ENCODE data around the gene F2RL2.

F2RL2 gene

GRCh38 chr5:76622973-76623596 lies at the start of gene F2RL2:
Gene F2RL2 (minus strand): TSS chr5:76623403. CDS start chr5:76623230, 173 bp downstream.
- H3K36me3 ChIP-seq (ENCODE audit: control insufficient read depth, insufficient read depth, low read length), result peaks cover 2% of the 10 kb centered on the region
- H3K27me3 ChIP-seq (ENCODE audit: control insufficient read depth, insufficient read depth, low read length), result no peaks in the 10 kb centered on the region
- H3K9ac ChIP-seq (ENCODE audit: low read length), result no peak within 1 kb of the TSS
- H3K4me3 ChIP-seq (ENCODE audit: low read length), result peak within 1 kb of the TSS; percentile 15
- peak within 1 kb of the TSS; percentile 52 for H3K27ac ChIP-seq (ENCODE audit: low read depth, low read length)
- no peaks in the 10 kb centered on the region for H3K4me1 ChIP-seq (ENCODE audit: control insufficient read depth, insufficient read depth, low read length)

GRCh38 chr5:76672242-76672641 lies 49.0 kb upstream of the F2RL2 start:
- no peak overlapping the region for H3K27ac ChIP-seq (ENCODE audit: low read depth, low read length)
- no peaks in the 10 kb centered on the region for H3K27me3 ChIP-seq (ENCODE audit: control insufficient read depth, insufficient read depth, low read length)
- H3K36me3 ChIP-seq (ENCODE audit: control insufficient read depth, insufficient read depth, low read length), result peaks cover 2% of the 10 kb centered on the region
- no peaks in the 10 kb centered on the region for H3K4me1 ChIP-seq (ENCODE audit: control insufficient read depth, insufficient read depth, low read length)
- H3K9ac ChIP-seq (ENCODE audit: low read length), result no peak overlapping the region
- H3K4me3 ChIP-seq (ENCODE audit: low read length), result no peak overlapping the region

- H3K36me3 ChIP-seq (ENCODE audit: control insufficient read depth, insufficient read depth, low read length), result peaks cover 2% of the 10 kb centered on the region
- H3K4me3 ChIP-seq (ENCODE audit: low read length), result no peak overlapping the region
- H3K27me3 ChIP-seq (ENCODE audit: control insufficient read depth, insufficient read depth, low read length), result no peaks in the 10 kb centered on the region
- no peak overlapping the region for H3K9ac ChIP-seq (ENCODE audit: low read length)
- no peaks in the 10 kb centered on the region for H3K4me1 ChIP-seq (ENCODE audit: control insufficient read depth, insufficient read depth, low read length)
- no peak overlapping the region for H3K27ac ChIP-seq (ENCODE audit: low read depth, low read length)
These were observed 47.3 kb upstream of the F2RL2 start for GRCh38 chr5:76670508-76670907.

GRCh38 chr5:76669245-76669644 lies 46.0 kb upstream of the F2RL2 start:
- no peaks in the 10 kb centered on the region for H3K27me3 ChIP-seq (ENCODE audit: control insufficient read depth, insufficient read depth, low read length)
- H3K36me3 ChIP-seq (ENCODE audit: control insufficient read depth, insufficient read depth, low read length), result peaks cover 2% of the 10 kb centered on the region
- no peak overlapping the region for H3K4me3 ChIP-seq (ENCODE audit: low read length)
- no peaks in the 10 kb centered on the region for H3K4me1 ChIP-seq (ENCODE audit: control insufficient read depth, insufficient read depth, low read length)
- no peak overlapping the region for H3K27ac ChIP-seq (ENCODE audit: low read depth, low read length)
- H3K9ac ChIP-seq (ENCODE audit: low read length), result no peak overlapping the region

- Histone ChIP-seq H3K27ac (ENCODE audit: low read depth, low read length) (no peak overlapping the region), H3K4me1 (ENCODE audit: control insufficient read depth, insufficient read depth, low read length) (no peaks in the 10 kb centered on the region), H3K4me3 (ENCODE audit: low read length) (no peak overlapping the region), H3K27me3 (ENCODE audit: control insufficient read depth, insufficient read depth, low read length) (no peaks in the 10 kb centered on the region), H3K9ac (ENCODE audit: low read length) (no peak overlapping the region), H3K36me3 (ENCODE audit: control insufficient read depth, insufficient read depth, low read length) (peaks cover 2% of the 10 kb centered on the region)
These were observed 44.3 kb upstream of the F2RL2 start for GRCh38 chr5:76667495-76667894.

- Histone ChIP-seq H3K36me3 (ENCODE audit: control insufficient read depth, insufficient read depth, low read length) (no peaks in the 10 kb centered on the region), H3K9ac (ENCODE audit: low read length) (no peak overlapping the region), H3K27ac (ENCODE audit: low read depth, low read length) (no peak overlapping the region), H3K4me1 (ENCODE audit: control insufficient read depth, insufficient read depth, low read length) (no peaks in the 10 kb centered on the region), H3K4me3 (ENCODE audit: low read length) (no peak overlapping the region), H3K27me3 (ENCODE audit: control insufficient read depth, insufficient read depth, low read length) (no peaks in the 10 kb centered on the region)
These were observed 40.9 kb upstream of the F2RL2 start for GRCh38 chr5:76664079-76664478.

GRCh38 chr5:76663573-76663972 lies 40.4 kb upstream of the F2RL2 start:
- H3K4me1 ChIP-seq (ENCODE audit: control insufficient read depth, insufficient read depth, low read length), result no peaks in the 10 kb centered on the region
- no peak overlapping the region for H3K27ac ChIP-seq (ENCODE audit: low read depth, low read length)
- no peaks in the 10 kb centered on the region for H3K36me3 ChIP-seq (ENCODE audit: control insufficient read depth, insufficient read depth, low read length)
- H3K9ac ChIP-seq (ENCODE audit: low read length), result no peak overlapping the region
- H3K27me3 ChIP-seq (ENCODE audit: control insufficient read depth, insufficient read depth, low read length), result no peaks in the 10 kb centered on the region
- H3K4me3 ChIP-seq (ENCODE audit: low read length), result no peak overlapping the region

- Histone ChIP-seq H3K4me1 (ENCODE audit: control insufficient read depth, insufficient read depth, low read length) (no peaks in the 10 kb centered on the region), H3K27me3 (ENCODE audit: control insufficient read depth, insufficient read depth, low read length) (no peaks in the 10 kb centered on the region), H3K4me3 (ENCODE audit: low read length) (no peak overlapping the region), H3K9ac (ENCODE audit: low read length) (no peak overlapping the region), H3K27ac (ENCODE audit: low read depth, low read length) (no peak overlapping the region), H3K36me3 (ENCODE audit: control insufficient read depth, insufficient read depth, low read length) (no peaks in the 10 kb centered on the region)
These were observed 39.3 kb upstream of the F2RL2 start for GRCh38 chr5:76662521-76662920.

- H3K36me3 ChIP-seq (ENCODE audit: control insufficient read depth, insufficient read depth, low read length), result no peaks in the 10 kb centered on the region
- no peak overlapping the region for H3K27ac ChIP-seq (ENCODE audit: low read depth, low read length)
- no peaks in the 10 kb centered on the region for H3K27me3 ChIP-seq (ENCODE audit: control insufficient read depth, insufficient read depth, low read length)
- H3K9ac ChIP-seq (ENCODE audit: low read length), result no peak overlapping the region
- no peaks in the 10 kb centered on the region for H3K4me1 ChIP-seq (ENCODE audit: control insufficient read depth, insufficient read depth, low read length)
- no peak overlapping the region for H3K4me3 ChIP-seq (ENCODE audit: low read length)
These were observed 37.2 kb upstream of the F2RL2 start for GRCh38 chr5:76660360-76660759.

- Histone ChIP-seq H3K36me3 (ENCODE audit: control insufficient read depth, insufficient read depth, low read length) (no peaks in the 10 kb centered on the region), H3K4me3 (ENCODE audit: low read length) (no peak overlapping the region), H3K4me1 (ENCODE audit: control insufficient read depth, insufficient read depth, low read length) (no peaks in the 10 kb centered on the region), H3K27me3 (ENCODE audit: control insufficient read depth, insufficient read depth, low read length) (no peaks in the 10 kb centered on the region), H3K9ac (ENCODE audit: low read length) (no peak overlapping the region), H3K27ac (ENCODE audit: low read depth, low read length) (no peak overlapping the region)
These were observed 34.6 kb upstream of the F2RL2 start for GRCh38 chr5:76657683-76658311.

- Histone ChIP-seq H3K9ac (ENCODE audit: low read length) (no peak overlapping the region), H3K36me3 (ENCODE audit: control insufficient read depth, insufficient read depth, low read length) (no peaks in the 10 kb centered on the region), H3K4me1 (ENCODE audit: control insufficient read depth, insufficient read depth, low read length) (no peaks in the 10 kb centered on the region), H3K4me3 (ENCODE audit: low read length) (no peak overlapping the region), H3K27me3 (ENCODE audit: control insufficient read depth, insufficient read depth, low read length) (no peaks in the 10 kb centered on the region), H3K27ac (ENCODE audit: low read depth, low read length) (no peak overlapping the region)
These were observed 33.9 kb upstream of the F2RL2 start for GRCh38 chr5:76657091-76657490.

- no peaks in the 10 kb centered on the region for H3K27me3 ChIP-seq (ENCODE audit: control insufficient read depth, insufficient read depth, low read length)
- H3K9ac ChIP-seq (ENCODE audit: low read length), result no peak overlapping the region
- peaks cover 3% of the 10 kb centered on the region for H3K36me3 ChIP-seq (ENCODE audit: control insufficient read depth, insufficient read depth, low read length)
- H3K4me3 ChIP-seq (ENCODE audit: low read length), result no peak overlapping the region
- no peaks in the 10 kb centered on the region for H3K4me1 ChIP-seq (ENCODE audit: control insufficient read depth, insufficient read depth, low read length)
- H3K27ac ChIP-seq (ENCODE audit: low read depth, low read length), result no peak overlapping the region
These were observed 29.7 kb upstream of the F2RL2 start for GRCh38 chr5:76652809-76653414.

GRCh38 chr5:76649140-76649539 lies 25.9 kb upstream of the F2RL2 start:
- no peak overlapping the region for H3K4me3 ChIP-seq (ENCODE audit: low read length)
- no peak overlapping the region for H3K27ac ChIP-seq (ENCODE audit: low read depth, low read length)
- H3K36me3 ChIP-seq (ENCODE audit: control insufficient read depth, insufficient read depth, low read length), result peaks cover 6% of the 10 kb centered on the region
- H3K27me3 ChIP-seq (ENCODE audit: control insufficient read depth, insufficient read depth, low read length), result no peaks in the 10 kb centered on the region
- no peak overlapping the region for H3K9ac ChIP-seq (ENCODE audit: low read length)
- H3K4me1 ChIP-seq (ENCODE audit: control insufficient read depth, insufficient read depth, low read length), result no peaks in the 10 kb centered on the region

All from rectal smooth muscle tissue (tissue), 1 donor.